ENCODE results near the gene MRPL30.
"Not testable (repeated sequence)": the region's sequence is repeated elsewhere in the genome, so short reads cannot be mapped to it uniquely, and the experiment has no call there.

The MRPL30 gene

DNA sequence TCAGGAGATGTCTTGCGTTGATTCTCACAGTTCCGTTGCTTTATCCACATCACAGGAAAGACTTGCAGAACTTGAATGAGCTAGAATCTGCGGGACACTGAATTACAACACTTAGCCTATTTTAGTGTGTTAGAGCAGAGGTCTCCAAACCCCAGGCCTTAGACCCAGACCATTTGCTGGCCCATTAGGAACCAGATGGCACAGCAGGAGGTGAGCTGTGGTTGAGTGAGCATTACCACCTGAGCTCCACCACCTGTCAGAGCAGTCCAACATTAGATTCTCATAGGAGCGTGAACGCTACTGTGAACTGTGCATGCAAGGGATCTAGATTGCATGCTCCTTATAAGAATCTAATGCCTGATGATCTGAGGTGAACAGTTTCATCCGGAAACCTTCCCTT lies 3.8 kb downstream of the MRPL30 start:
- no peak for DNase-seq (ENCODE audit: low read depth)
- no peak overlapping the region for H3K4me3 ChIP-seq (ENCODE audit: control insufficient read depth, low read depth, low read length)
- TF ChIP-seq, protein P1, sequence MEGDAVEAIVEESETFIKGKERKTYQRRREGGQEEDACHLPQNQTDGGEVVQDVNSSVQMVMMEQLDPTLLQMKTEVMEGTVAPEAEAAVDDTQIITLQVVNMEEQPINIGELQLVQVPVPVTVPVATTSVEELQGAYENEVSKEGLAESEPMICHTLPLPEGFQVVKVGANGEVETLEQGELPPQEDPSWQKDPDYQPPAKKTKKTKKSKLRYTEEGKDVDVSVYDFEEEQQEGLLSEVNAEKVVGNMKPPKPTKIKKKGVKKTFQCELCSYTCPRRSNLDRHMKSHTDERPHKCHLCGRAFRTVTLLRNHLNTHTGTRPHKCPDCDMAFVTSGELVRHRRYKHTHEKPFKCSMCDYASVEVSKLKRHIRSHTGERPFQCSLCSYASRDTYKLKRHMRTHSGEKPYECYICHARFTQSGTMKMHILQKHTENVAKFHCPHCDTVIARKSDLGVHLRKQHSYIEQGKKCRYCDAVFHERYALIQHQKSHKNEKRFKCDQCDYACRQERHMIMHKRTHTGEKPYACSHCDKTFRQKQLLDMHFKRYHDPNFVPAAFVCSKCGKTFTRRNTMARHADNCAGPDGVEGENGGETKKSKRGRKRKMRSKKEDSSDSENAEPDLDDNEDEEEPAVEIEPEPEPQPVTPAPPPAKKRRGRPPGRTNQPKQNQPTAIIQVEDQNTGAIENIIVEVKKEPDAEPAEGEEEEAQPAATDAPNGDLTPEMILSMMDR (conservative IDR thresholded peaks at IDR 0.05; ENCODE audit: control insufficient read depth, insufficient read depth, low read depth, low read length): no peak

DNA sequence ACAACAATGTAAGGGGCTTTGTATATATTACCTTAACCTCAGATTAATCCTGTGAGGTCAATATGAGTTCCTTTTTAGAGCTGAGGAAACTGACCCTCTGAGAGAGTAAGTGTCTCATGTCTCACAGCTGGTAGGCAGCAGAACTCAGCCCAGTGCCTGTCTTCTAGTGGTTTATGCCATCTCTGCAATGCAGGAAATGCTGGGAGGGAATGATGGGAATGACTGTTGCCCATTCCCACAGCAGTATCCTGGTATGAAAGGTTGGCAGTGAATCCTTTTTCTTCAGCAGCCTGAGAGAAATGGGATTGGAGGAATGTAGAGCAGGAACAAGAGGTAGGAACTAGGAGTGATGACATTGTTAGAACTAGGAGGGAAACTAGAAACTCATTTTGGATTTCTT lies 6.0 kb downstream of the MRPL30 start:
- DNase-seq (ENCODE audit: low read depth): no peak
- TF ChIP-seq, protein P1 (conservative IDR thresholded peaks at IDR 0.05; ENCODE audit: control insufficient read depth, insufficient read depth, low read depth, low read length): no peak
- H3K4me3 ChIP-seq (ENCODE audit: control insufficient read depth, low read depth, low read length): no peak overlapping the region

DNA sequence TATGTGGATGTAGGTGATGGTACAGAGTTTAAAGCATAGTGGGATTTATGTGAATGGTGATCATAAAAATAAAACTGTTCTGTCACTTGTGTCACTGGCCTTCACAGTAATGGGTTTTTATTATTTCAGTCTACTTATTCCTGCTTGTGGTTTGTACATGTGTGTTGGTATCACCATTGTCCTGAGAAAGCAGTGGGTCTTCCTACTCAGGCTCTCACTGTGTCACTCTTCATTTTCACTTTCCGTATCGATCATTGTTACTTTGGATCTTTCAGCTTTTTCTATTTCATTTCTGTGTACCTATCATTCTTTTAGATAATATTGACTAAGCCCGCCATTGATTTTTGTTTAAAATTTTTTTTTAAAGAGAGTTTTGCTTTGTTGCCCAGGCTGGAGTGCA lies 7.4 kb downstream of the MRPL30 start:
- DNase-seq (ENCODE audit: low read depth): no peak
- TF ChIP-seq, protein P1 (conservative IDR thresholded peaks at IDR 0.05; ENCODE audit: control insufficient read depth, insufficient read depth, low read depth, low read length): no peak
- H3K4me3 ChIP-seq (ENCODE audit: control insufficient read depth, low read depth, low read length): no peak overlapping the region

DNA sequence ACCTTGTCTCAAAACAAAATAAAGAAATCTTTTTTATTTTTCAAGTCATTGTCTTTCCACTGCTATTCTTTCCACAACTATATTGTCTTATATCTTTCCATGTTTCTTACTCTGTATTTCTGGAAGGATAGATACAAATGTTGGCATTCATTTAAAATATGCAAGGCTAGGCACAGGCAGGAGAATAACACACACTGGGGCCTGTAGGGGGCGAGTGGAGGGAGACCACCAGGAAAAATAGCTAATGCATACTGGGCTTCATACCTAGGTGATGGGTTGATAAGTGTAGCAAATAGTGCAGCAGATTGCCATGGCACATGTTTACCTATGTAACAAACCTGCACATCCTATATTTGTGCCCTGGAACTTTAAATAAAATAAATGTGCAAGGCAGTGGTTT lies 9.6 kb downstream of the MRPL30 start:
- DNase-seq (ENCODE audit: low read depth): no peak
- TF ChIP-seq, protein P1 (conservative IDR thresholded peaks at IDR 0.05; ENCODE audit: control insufficient read depth, insufficient read depth, low read depth, low read length): peak; percentile 1

DNA sequence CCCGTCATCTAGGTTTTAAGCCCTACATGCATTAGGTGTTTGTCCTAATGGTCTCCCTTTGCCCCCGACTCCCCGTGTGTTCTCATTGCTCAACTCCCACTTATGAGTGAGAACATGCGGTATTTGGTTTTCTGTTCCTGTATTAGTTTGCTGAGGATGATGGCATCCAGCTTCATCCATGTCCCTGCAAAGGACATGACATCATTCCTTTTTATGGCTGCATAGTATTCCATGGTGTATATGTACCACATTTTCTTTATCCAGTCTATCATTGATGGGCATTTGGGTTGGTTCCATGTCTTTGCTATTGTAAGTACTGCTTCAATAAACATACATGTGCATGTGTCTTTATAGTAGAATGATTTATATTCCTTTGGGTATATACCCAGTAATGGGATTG lies 11.4 kb downstream of the MRPL30 start:
- not testable (repeated sequence) for DNase-seq (ENCODE audit: low read depth)

More for the DNA sequence above, 9.6 kb downstream of the MRPL30 start:
- H3K4me3 ChIP-seq (ENCODE audit: control insufficient read depth, low read depth, low read length): no peak overlapping the region

DNA sequence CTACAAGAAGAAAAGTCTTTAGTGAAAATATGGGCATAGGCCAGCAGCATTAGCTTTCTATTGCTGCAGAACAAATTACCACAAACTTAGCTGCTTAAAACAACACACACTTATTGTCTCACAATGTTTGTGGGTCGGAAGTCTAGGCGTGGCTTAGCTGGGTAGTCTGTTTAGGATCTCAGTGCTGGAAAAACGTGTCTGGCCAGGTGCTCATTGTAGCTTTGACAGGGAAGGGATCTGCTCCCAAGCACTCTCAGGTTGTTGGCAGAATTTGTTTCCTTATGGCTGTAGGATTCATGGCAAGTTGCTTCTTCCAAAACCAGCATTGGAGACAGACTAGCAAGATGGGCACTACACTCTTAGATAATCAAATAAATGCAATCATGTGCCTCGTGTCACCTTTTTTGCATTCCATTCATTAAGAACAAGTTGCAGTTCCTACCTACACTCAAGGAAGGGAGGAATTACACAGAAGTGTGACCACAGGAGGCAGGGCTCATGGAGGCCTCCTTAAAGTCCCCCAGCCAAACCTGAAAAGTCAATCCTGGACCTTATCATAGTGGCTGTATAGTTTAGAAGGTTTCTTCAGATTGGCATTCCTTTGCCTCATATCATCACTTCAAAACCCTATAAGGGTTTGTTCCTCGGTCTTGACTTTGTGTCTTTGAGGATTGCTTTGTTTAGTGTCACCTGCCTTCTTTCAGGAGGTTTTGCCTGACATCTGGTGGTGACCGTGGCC lies 17.3 kb downstream of the MRPL30 start:
- no peak for DNase-seq (ENCODE audit: low read depth)
- H3K4me3 ChIP-seq (ENCODE audit: control insufficient read depth, low read depth, low read length): no peak overlapping the region
- TF ChIP-seq, protein P1 (conservative IDR thresholded peaks at IDR 0.05; ENCODE audit: control insufficient read depth, insufficient read depth, low read depth, low read length): no peak

More for the DNA sequence above, 11.4 kb downstream of the MRPL30 start:
- H3K4me3 ChIP-seq (ENCODE audit: control insufficient read depth, low read depth, low read length): not testable (repeated sequence)

DNA sequence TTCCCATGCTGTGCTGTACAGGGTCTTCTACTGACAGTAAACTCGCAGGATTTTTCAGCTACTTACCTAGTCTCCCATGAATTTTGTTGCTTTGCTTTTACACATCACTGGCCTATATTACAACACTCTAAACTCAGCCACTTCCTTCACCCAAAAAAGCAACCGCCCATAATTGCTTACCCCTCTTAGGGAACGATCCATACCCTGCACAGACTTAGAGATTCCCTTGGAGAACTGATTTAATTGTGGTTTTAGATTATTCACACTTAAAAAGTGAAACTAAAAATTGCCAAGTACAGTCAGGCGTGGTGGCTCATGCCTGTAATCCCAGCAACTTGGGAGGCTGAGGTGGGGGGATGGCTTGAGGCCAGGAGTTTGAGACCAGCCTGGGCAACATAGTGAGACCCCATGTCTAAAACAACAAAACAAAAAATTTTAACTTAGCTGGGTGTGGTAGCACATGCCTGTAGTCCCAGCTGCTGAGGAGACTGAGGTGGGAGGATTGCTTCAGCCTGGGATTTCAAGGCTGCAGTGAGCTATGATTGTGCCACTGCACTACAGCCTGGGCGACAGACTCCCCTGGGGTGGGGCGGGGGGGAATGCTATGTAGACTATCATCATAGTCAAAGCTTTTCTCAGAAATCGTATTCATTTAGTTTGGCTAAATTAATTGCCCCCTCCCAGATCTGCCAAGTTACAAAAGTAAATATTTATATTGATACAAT lies 19.3 kb downstream of the MRPL30 start:
- TF ChIP-seq, protein P1 (conservative IDR thresholded peaks at IDR 0.05; ENCODE audit: control insufficient read depth, insufficient read depth, low read depth, low read length): no peak
- DNase-seq (ENCODE audit: low read depth): no peak
- no peak overlapping the region for H3K4me3 ChIP-seq (ENCODE audit: control insufficient read depth, low read depth, low read length)
